Measurements from ENCODE around the gene C14orf119. TPM values are rescaled to one million over a fixed set of nuclear protein-coding genes. Genes with fewer than 3 reads are reported as not detected.

Gene C14orf119
- total RNA-seq, 1 experiment from 2014 or later, result 39.6 TPM

DNA sequence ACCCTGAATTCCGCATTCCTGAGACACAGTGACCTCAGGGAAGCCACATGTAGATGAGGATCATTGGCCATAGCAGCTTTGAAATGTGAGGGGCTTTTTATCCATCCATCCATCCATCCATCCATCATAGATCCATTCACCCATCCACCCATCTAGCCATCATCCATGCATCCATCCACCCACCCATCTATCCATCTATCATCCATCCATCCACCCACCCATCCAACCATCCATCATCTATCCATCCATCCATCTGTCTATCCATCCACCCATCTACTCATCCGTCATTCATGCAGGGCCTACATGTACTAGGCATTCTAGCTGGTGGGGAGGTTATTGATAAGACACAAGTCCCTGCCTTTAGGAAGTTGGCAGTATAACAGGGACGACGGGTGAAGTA is 51.7 kb downstream of the C14orf119 start:
- no TSS peak for BruUV-seq (replicated peaks)
- H3K27ac ChIP-seq (ENCODE audit: low read length), result no peak overlapping the region
- DNase-seq (ENCODE audit: low read depth, low spot score), result no peak
- no peak for ATAC-seq
- ChIA-PET CTCF (no interaction called here), POLR2A (no interaction called here)
- TF ChIP-seq TCF7L2 (IDR thresholded peaks at IDR 0.05; ENCODE audit: low read depth, low read length), result no peak
- TF ChIP-seq SIN3A (IDR thresholded peaks at IDR 0.05; ENCODE audit: borderline replicate concordance, insufficient read depth, low read depth, low read length), result no peak
- no peak for TF ChIP-seq REST (IDR thresholded peaks at IDR 0.05; ENCODE audit: insufficient read depth in 1 of 2, low read depth in 2 of 2, low read length in 1 of 2)
- TF ChIP-seq POLR2AphosphoS5 (IDR thresholded peaks at IDR 0.05; ENCODE audit: low read depth, low read length), result no peak
- TF ChIP-seq, protein P1, sequence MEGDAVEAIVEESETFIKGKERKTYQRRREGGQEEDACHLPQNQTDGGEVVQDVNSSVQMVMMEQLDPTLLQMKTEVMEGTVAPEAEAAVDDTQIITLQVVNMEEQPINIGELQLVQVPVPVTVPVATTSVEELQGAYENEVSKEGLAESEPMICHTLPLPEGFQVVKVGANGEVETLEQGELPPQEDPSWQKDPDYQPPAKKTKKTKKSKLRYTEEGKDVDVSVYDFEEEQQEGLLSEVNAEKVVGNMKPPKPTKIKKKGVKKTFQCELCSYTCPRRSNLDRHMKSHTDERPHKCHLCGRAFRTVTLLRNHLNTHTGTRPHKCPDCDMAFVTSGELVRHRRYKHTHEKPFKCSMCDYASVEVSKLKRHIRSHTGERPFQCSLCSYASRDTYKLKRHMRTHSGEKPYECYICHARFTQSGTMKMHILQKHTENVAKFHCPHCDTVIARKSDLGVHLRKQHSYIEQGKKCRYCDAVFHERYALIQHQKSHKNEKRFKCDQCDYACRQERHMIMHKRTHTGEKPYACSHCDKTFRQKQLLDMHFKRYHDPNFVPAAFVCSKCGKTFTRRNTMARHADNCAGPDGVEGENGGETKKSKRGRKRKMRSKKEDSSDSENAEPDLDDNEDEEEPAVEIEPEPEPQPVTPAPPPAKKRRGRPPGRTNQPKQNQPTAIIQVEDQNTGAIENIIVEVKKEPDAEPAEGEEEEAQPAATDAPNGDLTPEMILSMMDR (IDR thresholded peaks at IDR 0.05), result no peak
- H3K36me3 ChIP-seq (ENCODE audit: control insufficient read depth, insufficient read depth, low read length), result no peaks in the 10 kb centered on the region
- H3K27me3 ChIP-seq (ENCODE audit: control insufficient read depth, insufficient read depth, low read length), result no peaks in the 10 kb centered on the region; the same call in 1 of the 2 replicates
- intact Hi-C loops (cut with micrococcal nuclease; ENCODE audit: unreplicated experiment), result no loop called here
- no peaks in the 10 kb centered on the region for H3K9me3 ChIP-seq (ENCODE audit: control insufficient read depth, insufficient read depth, low read depth, low read length)
- no peaks in the 10 kb centered on the region for H3K4me1 ChIP-seq (ENCODE audit: control insufficient read depth, insufficient read depth, low read length)
- no peak overlapping the region for H3K4me3 ChIP-seq (ENCODE audit: low read depth in 2 of 2, low read length in 2 of 2)
- in situ Hi-C loops (cut with HindIII; ENCODE audit: low pct_unique_long_range_greater_than_20kb, low sequenced_read_pairs), result no loop called here

DNA sequence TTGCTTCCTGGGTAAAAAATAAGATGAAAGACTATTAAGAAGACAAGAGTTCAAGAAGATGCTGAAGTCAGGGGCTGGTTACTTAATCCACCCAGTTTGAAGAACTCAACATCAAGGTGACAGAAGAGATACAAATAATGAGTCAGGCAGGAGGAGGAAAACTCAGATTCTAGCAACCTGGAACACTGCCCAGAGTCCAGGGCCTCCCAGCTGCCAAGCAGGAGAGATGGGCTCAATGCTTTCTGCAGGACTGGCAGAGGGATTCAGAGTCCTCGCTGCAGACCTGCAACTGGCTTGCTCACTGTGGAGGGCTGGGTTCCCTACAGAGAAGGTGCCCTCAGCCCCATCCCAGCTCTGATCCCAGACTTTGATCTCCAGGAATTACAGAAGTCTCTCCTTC is 52.4 kb downstream of the C14orf119 start:
- intact Hi-C loops (cut with micrococcal nuclease; ENCODE audit: unreplicated experiment) (no loop called here), in situ Hi-C loops (cut with HindIII; ENCODE audit: low pct_unique_long_range_greater_than_20kb, low sequenced_read_pairs) (no loop called here)
- no peaks in the 10 kb centered on the region for H3K4me1 ChIP-seq (ENCODE audit: control insufficient read depth, insufficient read depth, low read length)
- BruUV-seq (replicated peaks), result no TSS peak
- no peak overlapping the region for H3K4me3 ChIP-seq (ENCODE audit: low read depth in 2 of 2, low read length in 2 of 2)
- DNase-seq (ENCODE audit: low read depth, low spot score), result no peak
- no peak overlapping the region for H3K27ac ChIP-seq (ENCODE audit: low read length)
- no peaks in the 10 kb centered on the region for H3K9me3 ChIP-seq (ENCODE audit: control insufficient read depth, insufficient read depth, low read depth, low read length)
- no peaks in the 10 kb centered on the region for H3K36me3 ChIP-seq (ENCODE audit: control insufficient read depth, insufficient read depth, low read length)
- H3K27me3 ChIP-seq (ENCODE audit: control insufficient read depth, insufficient read depth, low read length), result no peaks in the 10 kb centered on the region; the same call in 1 of the 2 replicates
- CTCF ChIA-PET, result no interaction called here
- no peak for TF ChIP-seq POLR2AphosphoS5 (IDR thresholded peaks at IDR 0.05; ENCODE audit: low read depth, low read length)
- TF ChIP-seq TCF7L2 (IDR thresholded peaks at IDR 0.05; ENCODE audit: low read depth, low read length), result no peak
- no peak for ATAC-seq
- POLR2A ChIA-PET, result no interaction called here

DNA sequence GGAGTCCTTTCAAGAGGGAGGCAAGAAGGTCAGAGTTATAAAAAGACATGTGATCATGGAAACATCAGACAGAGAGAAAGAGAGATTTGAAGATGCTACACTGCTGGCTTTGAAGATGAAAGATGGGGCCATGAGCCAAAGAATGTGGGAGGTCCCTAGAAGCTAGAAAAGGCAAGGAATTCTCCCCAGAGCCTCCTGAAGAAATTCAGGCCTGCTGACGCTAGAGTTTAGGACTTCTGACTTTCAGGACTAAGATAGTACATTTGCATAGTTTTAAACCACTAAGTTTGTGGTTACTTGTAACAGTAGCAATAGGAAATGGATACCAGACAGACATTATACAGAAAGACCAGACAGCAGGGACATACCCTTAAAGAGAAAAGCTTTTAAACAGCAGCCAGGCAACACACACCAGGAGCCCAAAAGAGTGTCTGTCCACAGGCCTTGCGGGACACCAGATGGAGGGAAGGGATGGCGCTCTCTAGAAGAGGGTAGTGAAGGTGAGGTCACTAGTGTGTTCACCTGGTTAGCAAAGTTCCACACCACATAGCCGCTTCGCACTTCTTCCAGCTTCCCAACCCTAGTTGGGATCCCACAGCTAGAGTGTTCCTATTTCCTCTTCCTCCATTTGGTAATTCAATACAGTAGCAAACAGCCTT is 53.4 kb downstream of the C14orf119 start:
- in situ Hi-C loops (cut with HindIII; ENCODE audit: low pct_unique_long_range_greater_than_20kb, low sequenced_read_pairs), result no loop called here
- BruUV-seq (replicated peaks), result no TSS peak
- TF ChIP-seq, protein P1 (IDR thresholded peaks at IDR 0.05), result no peak
- no peak for TF ChIP-seq TCF7L2 (IDR thresholded peaks at IDR 0.05; ENCODE audit: low read depth, low read length)
- TF ChIP-seq SIN3A (IDR thresholded peaks at IDR 0.05; ENCODE audit: borderline replicate concordance, insufficient read depth, low read depth, low read length), result no peak
- TF ChIP-seq REST (IDR thresholded peaks at IDR 0.05; ENCODE audit: insufficient read depth in 1 of 2, low read depth in 2 of 2, low read length in 1 of 2), result no peak
- TF ChIP-seq POLR2AphosphoS5 (IDR thresholded peaks at IDR 0.05; ENCODE audit: low read depth, low read length), result no peak
- DNase-seq (ENCODE audit: low read depth, low spot score) (no peak), ATAC-seq (no peak)
- Histone ChIP-seq H3K4me3 (ENCODE audit: low read depth in 2 of 2, low read length in 2 of 2) (no peak overlapping the region), H3K27me3 (ENCODE audit: control insufficient read depth, insufficient read depth, low read length) (no peaks in the 10 kb centered on the region; the same call in 1 of the 2 replicates), H3K9me3 (ENCODE audit: control insufficient read depth, insufficient read depth, low read depth, low read length) (no peaks in the 10 kb centered on the region), H3K4me1 (ENCODE audit: control insufficient read depth, insufficient read depth, low read length) (no peaks in the 10 kb centered on the region), H3K27ac (ENCODE audit: low read length) (no peak overlapping the region), H3K36me3 (ENCODE audit: control insufficient read depth, insufficient read depth, low read length) (no peaks in the 10 kb centered on the region)
- ChIA-PET POLR2A (interaction anchor here (0.6 kb wide), 1 partner anchor 31 kb away, joined by 4 read pairs; no protein-coding TSS in a partner anchor), CTCF (no interaction called here)
- intact Hi-C loops (cut with micrococcal nuclease; ENCODE audit: unreplicated experiment), result no loop called here

Data from Panc1 (cell line).